Natural killer cell treated with Interleukin-12 subunit alpha and Interleukin-12 subunit beta and Interleukin-15 and Interleukin-18, amount 100 ng/mL, for 72 hours (primary cell): ENCODE results near the gene COPZ1. TPM values are rescaled to one million over a fixed set of nuclear protein-coding genes. Genes with fewer than 3 reads are reported as not detected.
A peak's percentile ranks its signal among the peaks of the same experiment; 100 is the strongest.

Experiments used
- ATAC-seq, 2 donors: fragments of 150-1000 bp; cut with Tn5 transposase in 1 of 2; sonication (Bioruptor Pico), chemical (Tn5 transposase) in 1 of 2; 2 replicates each; pipeline ENCODE4 v1.10.0; 2021
- DNase-seq: peaks from one replicate; pipeline ENCODE4 v3.0.0; 2022; ENCODE audit warnings: low spot score
- H3K27ac Mint-ChIP-seq, 2 donors: 1 replicate in 1 of 2; 2 replicates in 1 of 2; pipeline ENCODE4 v1.8.0; 2022; ENCODE audit warnings: mixed read lengths in 2 of 2, mild to moderate bottlenecking in 1 of 2, moderate library complexity in 1 of 2
- H3K27me3 Mint-ChIP-seq, 2 donors: 1 replicate in 1 of 2; 2 replicates in 1 of 2; pipeline ENCODE4 v1.8.0; 2022; ENCODE audit warnings: mixed read lengths in 2 of 2
- H3K36me3 Mint-ChIP-seq: one replicate; pipeline ENCODE4 v1.8.0; 2022; ENCODE audit warnings: mixed read lengths
- H3K4me1 Mint-ChIP-seq, 2 donors: 1 replicate in 1 of 2; 2 replicates in 1 of 2; pipeline ENCODE4 v1.8.0; 2022; ENCODE audit warnings: low read depth in 2 of 2, mixed read lengths in 2 of 2, mild to moderate bottlenecking in 1 of 2
- H3K4me3 Mint-ChIP-seq: one replicate; pipeline ENCODE4 v1.8.0; 2022; ENCODE audit warnings: mixed read lengths
- H3K9me3 Mint-ChIP-seq: 2 replicates; pipeline ENCODE4 v1.8.0; 2022; ENCODE audit warnings: mixed read lengths
- total RNA-seq, 2 donors: library from RNA; stranded (reverse); gene quantifications; one replicate each; pipeline ENCODE4 v1.2.3, GENCODE V29; 2022

The COPZ1 gene
- total RNA-seq, 2 donors from 2014 or later = 111 to 158 TPM

- ATAC-seq = no peak
- H3K27me3 Mint-ChIP-seq = no peaks in the 10 kb centered on the region
- H3K27ac Mint-ChIP-seq = peak overlapping the region; percentile 86 to 98
- H3K9me3 Mint-ChIP-seq = no peaks in the 10 kb centered on the region
- peaks cover 44 to 47% of the 10 kb centered on the region in 2 donors for H3K4me1 Mint-ChIP-seq
- H3K4me3 Mint-ChIP-seq = peak overlapping the region; percentile 96
- DNase-seq = no peak
- peaks cover 6% of the 10 kb centered on the region for H3K36me3 Mint-ChIP-seq
Observed at GRCh38 chr12:54363618-54364017, 38.7 kb downstream of the COPZ1 start.

- Mint-ChIP-seq H3K9me3 (no peaks in the 10 kb centered on the region), H3K4me3 (peak within 1 kb of the TSS; percentile 96), H3K4me1 (peaks cover 50 to 55% of the 10 kb centered on the region in 2 donors), H3K36me3 (peaks cover 6% of the 10 kb centered on the region), H3K27me3 (no peaks in the 10 kb centered on the region), H3K27ac (peak within 1 kb of the TSS; percentile 86 to 98)
- peak; percentile 87 to 89 for ATAC-seq
- peak; percentile 85 for DNase-seq
Observed at GRCh38 chr12:54364413-54364812, 39.5 kb downstream of the COPZ1 start, which contains the start of gene GPR84. TSS of gene GPR84 (minus strand) at chr12:54364486. CDS start at chr12:54363851, 635 bp downstream.

GRCh38 chr12:54368025-54368708 is 43.2 kb downstream of the COPZ1 start:
- Mint-ChIP-seq H3K27ac (peak overlapping the region in 1 of 2 donors; percentile 2), H3K9me3 (no peaks in the 10 kb centered on the region), H3K4me3 (no peak overlapping the region), H3K27me3 (no peaks in the 10 kb centered on the region), H3K4me1 (peaks cover 42 to 48% of the 10 kb centered on the region in 2 donors), H3K36me3 (peaks cover 6% of the 10 kb centered on the region)
- DNase-seq (no peak), ATAC-seq (peak in 1 of 2 donors; percentile 1)

GRCh38 chr12:54368709-54369596 is 44.0 kb downstream of the COPZ1 start:
- Mint-ChIP-seq H3K27me3 (no peaks in the 10 kb centered on the region), H3K4me3 (no peak overlapping the region), H3K36me3 (peaks cover 4% of the 10 kb centered on the region), H3K9me3 (no peaks in the 10 kb centered on the region), H3K27ac (peak overlapping the region in 1 of 2 donors; percentile 2), H3K4me1 (peaks cover 34 to 41% of the 10 kb centered on the region in 2 donors)
- ATAC-seq = peak; percentile 76 to 79
- DNase-seq = peak; percentile 86

- Mint-ChIP-seq H3K4me3 (no peak overlapping the region), H3K27me3 (no peaks in the 10 kb centered on the region), H3K36me3 (no peaks in the 10 kb centered on the region), H3K4me1 (peaks cover 27 to 34% of the 10 kb centered on the region in 2 donors), H3K9me3 (no peaks in the 10 kb centered on the region), H3K27ac (peak overlapping the region in 1 of 2 donors; percentile 2)
- DNase-seq = peak; percentile 59
- no peak for ATAC-seq
Observed at GRCh38 chr12:54369597-54370131, 44.7 kb downstream of the COPZ1 start.

GRCh38 chr12:54370171-54370730 is 45.3 kb downstream of the COPZ1 start:
- peak in 1 of 2 donors; percentile 68 for ATAC-seq
- H3K4me3 Mint-ChIP-seq = no peak overlapping the region
- H3K27me3 Mint-ChIP-seq = no peaks in the 10 kb centered on the region
- no peaks in the 10 kb centered on the region for H3K9me3 Mint-ChIP-seq
- peak; percentile 74 for DNase-seq
- H3K27ac Mint-ChIP-seq = peak overlapping the region in 1 of 2 donors; percentile 31
- no peaks in the 10 kb centered on the region for H3K36me3 Mint-ChIP-seq
- H3K4me1 Mint-ChIP-seq = peaks cover 22 to 30% of the 10 kb centered on the region in 2 donors

GRCh38 chr12:54371328-54372112 is 46.6 kb downstream of the COPZ1 start:
- H3K4me1 Mint-ChIP-seq = peaks cover 22 to 30% of the 10 kb centered on the region in 2 donors
- no peaks in the 10 kb centered on the region for H3K9me3 Mint-ChIP-seq
- H3K4me3 Mint-ChIP-seq = no peak overlapping the region
- peak overlapping the region; percentile 31 to 47 for H3K27ac Mint-ChIP-seq
- no peaks in the 10 kb centered on the region for H3K27me3 Mint-ChIP-seq
- ATAC-seq (no peak), DNase-seq (no peak)
- no peaks in the 10 kb centered on the region for H3K36me3 Mint-ChIP-seq

- no peak overlapping the region for H3K4me3 Mint-ChIP-seq
- H3K9me3 Mint-ChIP-seq = no peaks in the 10 kb centered on the region
- DNase-seq = no peak
- peaks cover 22 to 27% of the 10 kb centered on the region in 2 donors for H3K4me1 Mint-ChIP-seq
- no peak for ATAC-seq
- peak overlapping the region; percentile 19 to 47 for H3K27ac Mint-ChIP-seq
- H3K27me3 Mint-ChIP-seq = no peaks in the 10 kb centered on the region
- no peaks in the 10 kb centered on the region for H3K36me3 Mint-ChIP-seq
Observed at GRCh38 chr12:54372113-54372806, 47.3 kb downstream of the COPZ1 start.

GRCh38 chr12:54373649-54374561 is 49.0 kb downstream of the COPZ1 start:
- ATAC-seq = no peak
- peak overlapping the region in 1 of 2 donors; percentile 31 for H3K27ac Mint-ChIP-seq

GRCh38 chr12:54374562-54375258 is 49.8 kb downstream of the COPZ1 start:
- H3K27me3 Mint-ChIP-seq = no peaks in the 10 kb centered on the region
- no peaks in the 10 kb centered on the region for H3K36me3 Mint-ChIP-seq
- H3K9me3 Mint-ChIP-seq = no peaks in the 10 kb centered on the region
- DNase-seq = no peak
- H3K27ac Mint-ChIP-seq = no peak overlapping the region
- peaks cover 9 to 15% of the 10 kb centered on the region in 2 donors for H3K4me1 Mint-ChIP-seq
- ATAC-seq = no peak
- no peak overlapping the region for H3K4me3 Mint-ChIP-seq

More at GRCh38 chr12:54373649-54374561, 49.0 kb downstream of the COPZ1 start:
- H3K36me3 Mint-ChIP-seq = no peaks in the 10 kb centered on the region
- no peak for DNase-seq
- H3K9me3 Mint-ChIP-seq = no peaks in the 10 kb centered on the region
- H3K27me3 Mint-ChIP-seq = no peaks in the 10 kb centered on the region
- H3K4me3 Mint-ChIP-seq = no peak overlapping the region
- peaks cover 9 to 17% of the 10 kb centered on the region in 2 donors for H3K4me1 Mint-ChIP-seq

- Mint-ChIP-seq H3K36me3 (no peaks in the 10 kb centered on the region), H3K4me3 (no peak overlapping the region), H3K4me1 (peaks cover 11 to 17% of the 10 kb centered on the region in 2 donors), H3K27ac (no peak overlapping the region), H3K27me3 (no peaks in the 10 kb centered on the region), H3K9me3 (no peaks in the 10 kb centered on the region)
- no peak for DNase-seq
- ATAC-seq = no peak
Observed at GRCh38 chr12:54375259-54375579, 50.3 kb downstream of the COPZ1 start.
